Thoracic aorta (tissue), 2 donors: ENCODE measurements around the gene LPIN1. TPM values are rescaled to one million over a fixed set of nuclear protein-coding genes. Genes with fewer than 3 reads are reported as not detected.

Experiments used
- ATAC-seq: fragments of 150-250 bp; one replicate; pipeline ENCODE4 v1.8.0; 2017; ENCODE audit warnings: low read depth; ENCODE audit not compliant: insufficient number of reproducible peaks, low FRiP score
- DNase-seq: peaks from one replicate; pipeline ENCODE4 v3.0.0-alpha.2; 2020; ENCODE audit warnings: low spot score
- H3K27ac ChIP-seq, 2 donors: fragments of 200-600 bp; sonication (generic); 1 replicate in 1 of 2; 2 replicates in 1 of 2; pipeline ENCODE4 v1.5.1; 2016; ENCODE audit warnings: mild to moderate bottlenecking in 2 of 2, moderate library complexity in 2 of 2
- H3K27me3 ChIP-seq: fragments of 200-600 bp; sonication (generic); replicated peaks from 2 replicates; pipeline ENCODE4 v1.6.0; 2016; ENCODE audit warnings: mild to moderate bottlenecking; ENCODE audit not compliant: insufficient read depth
- H3K36me3 ChIP-seq: fragments of 200-600 bp; sonication (generic); one replicate; pipeline ENCODE4 v1.5.1; 2016
- H3K4me1 ChIP-seq, 2 donors: fragments of 200-600 bp; sonication (generic); 1 replicate in 1 of 2; 2 replicates in 1 of 2; pipeline versions ENCODE4 v1.5.1 to v1.6.0; 2016; ENCODE audit warnings: low read depth in 2 of 2, mild to moderate bottlenecking in 1 of 2; ENCODE audit not compliant: control insufficient read depth in 1 of 2
- H3K4me3 ChIP-seq: fragments of 200-600 bp; sonication (generic); 2 replicates; pipeline ENCODE4 v1.5.1; 2016; ENCODE audit warnings: mild to moderate bottlenecking
- H3K9me3 ChIP-seq: fragments of 200-600 bp; sonication (generic); 2 replicates; pipeline ENCODE4 v1.5.1; 2016
- CTCF ChIP-seq: fragments of 200-600 bp; sonication (generic); IDR thresholded peaks from one replicate; pipeline ENCODE4 v1.5.1; 2019; ENCODE audit warnings: antibody characterized with exemption
- total RNA-seq, 2 donors: library from RNA; depleted of rRNA; stranded (reverse); fragments of >200 nt; gene quantifications; one replicate each; pipeline versions ENCODE4 v1.1.0 to v1.2.3, GENCODE V29; 2016

Gene LPIN1
- total RNA-seq, 2 donors from 2014 or later: 24.5 to 55.8 TPM

- no peak for DNase-seq
- ATAC-seq: no peak
Measured at GRCh38 chr2:11764359-11764758, 17.9 kb downstream of the LPIN1 start.

GRCh38 chr2:11764920-11765319, 18.5 kb downstream of the LPIN1 start:
- no peaks in the 10 kb centered on the region for H3K9me3 ChIP-seq
- H3K27ac ChIP-seq: no peak overlapping the region
- no peak overlapping the region for H3K4me3 ChIP-seq
- no peaks in the 10 kb centered on the region for H3K27me3 ChIP-seq
- peaks cover 26% of the 10 kb centered on the region for H3K36me3 ChIP-seq
- no peak for ATAC-seq
- no peak for DNase-seq
- H3K4me1 ChIP-seq: no peaks in the 10 kb centered on the region
- TF ChIP-seq CTCF: no peak

More at GRCh38 chr2:11764359-11764758, 17.9 kb downstream of the LPIN1 start:
- Histone ChIP-seq H3K4me3 (no peak overlapping the region), H3K9me3 (no peaks in the 10 kb centered on the region), H3K27ac (no peak overlapping the region), H3K4me1 (no peaks in the 10 kb centered on the region), H3K27me3 (no peaks in the 10 kb centered on the region), H3K36me3 (peaks cover 23% of the 10 kb centered on the region)
- no peak for TF ChIP-seq CTCF

- Histone ChIP-seq H3K4me3 (no peak overlapping the region), H3K4me1 (no peaks in the 10 kb centered on the region), H3K36me3 (peaks cover 29% of the 10 kb centered on the region), H3K9me3 (no peaks in the 10 kb centered on the region), H3K27ac (no peak overlapping the region), H3K27me3 (no peaks in the 10 kb centered on the region)
- no peak for TF ChIP-seq CTCF
- ATAC-seq: no peak
- no peak for DNase-seq
Measured at GRCh38 chr2:11765501-11765900, 19.1 kb downstream of the LPIN1 start.

- Histone ChIP-seq H3K27ac (no peak overlapping the region), H3K4me3 (no peak overlapping the region), H3K36me3 (peaks cover 31% of the 10 kb centered on the region), H3K4me1 (no peaks in the 10 kb centered on the region), H3K9me3 (no peaks in the 10 kb centered on the region), H3K27me3 (no peaks in the 10 kb centered on the region)
- no peak for DNase-seq
- TF ChIP-seq CTCF: no peak
- no peak for ATAC-seq
Measured at GRCh38 chr2:11766016-11766415, 19.6 kb downstream of the LPIN1 start.

GRCh38 chr2:11767779-11768178, 21.3 kb downstream of the LPIN1 start:
- Histone ChIP-seq H3K36me3 (peaks cover 38% of the 10 kb centered on the region), H3K27me3 (no peaks in the 10 kb centered on the region), H3K27ac (no peak overlapping the region), H3K4me1 (no peaks in the 10 kb centered on the region), H3K4me3 (no peak overlapping the region), H3K9me3 (no peaks in the 10 kb centered on the region)
- ATAC-seq (no peak), DNase-seq (no peak)
- TF ChIP-seq CTCF: no peak
